HepG2 (cell line): Measurements from ENCODE around the gene CAPZA1. TPM values are rescaled to one million over a fixed set of nuclear protein-coding genes. Genes with fewer than 3 reads are reported as not detected.

ENCODE experiments used
- GZF1 ChIP-seq: sonication (generic); formaldehyde crosslinking; IDR thresholded peaks from 2 replicates; pipeline ENCODE4 v1.5.1; 2020; ENCODE audit warnings: mild to moderate bottlenecking, missing genetic modification reagents
- KLF13 ChIP-seq: sonication (generic); formaldehyde crosslinking; IDR thresholded peaks from 2 replicates; pipeline ENCODE4 v1.4.0; 2020; ENCODE audit warnings: mild to moderate bottlenecking, missing genetic modification reagents
- KLF6 ChIP-seq: IDR thresholded peaks from 2 replicates; pipeline ENCODE4 v1.8.0; 2016; ENCODE audit warnings: missing biosample characterization, missing genetic modification reagents
- NCOR1 ChIP-seq: fragments of 200-600 bp; sonication (generic); IDR thresholded peaks from 2 replicates; pipeline ENCODE4 v1.7.0; 2017; ENCODE audit warnings: antibody characterized with exemption, low read length, borderline replicate concordance
- SP1 ChIP-seq, 2 experiments: fragments of 450-650 bp in 1 of 2; sonication (generic) in 1 of 2; formaldehyde crosslinking in 1 of 2; IDR thresholded peaks; 2 replicates each; pipeline versions ENCODE4 v1.4.0 to v1.6.1; 2016 to 2020; ENCODE audit warnings: missing genetic modification reagents in 1 of 2
- SP5 ChIP-seq: IDR thresholded peaks from 2 replicates; pipeline ENCODE4 v1.6.1; 2016; ENCODE audit warnings: low read depth, borderline replicate concordance
- SYNCRIP ChIP-seq: fragments of 200-400 bp; formaldehyde crosslinking; IDR thresholded peaks from 2 replicates; pipeline ENCODE4 v1.6.1; 2018; ENCODE audit warnings: mild to moderate bottlenecking, low read depth, low read length; ENCODE audit not compliant: insufficient read depth
- TEF ChIP-seq: sonication (generic); formaldehyde crosslinking; IDR thresholded peaks from 2 replicates; pipeline ENCODE4 v1.5.0; 2020; ENCODE audit warnings: missing genetic modification reagents
- USF2 ChIP-seq, 2 experiments: sonication (generic) in 1 of 2; formaldehyde crosslinking in 1 of 2; IDR thresholded peaks; 2 replicates each; pipeline versions ENCODE4 v1.5.1 to v1.6.1; 2011 to 2020; ENCODE audit warnings: borderline replicate concordance in 1 of 2, low read depth in 1 of 2, low read length in 1 of 2, mild to moderate bottlenecking in 1 of 2, missing genetic modification reagents in 1 of 2, moderate library complexity in 1 of 2
- ZFP36L2 ChIP-seq: sonication (generic); formaldehyde crosslinking; IDR thresholded peaks from 2 replicates; pipeline ENCODE4 v1.4.0; 2020; ENCODE audit warnings: missing genetic modification reagents
- ZIK1 ChIP-seq: sonication (generic); formaldehyde crosslinking; IDR thresholded peaks from 2 replicates; pipeline ENCODE4 v1.5.0; 2020; ENCODE audit warnings: mild to moderate bottlenecking, low read depth, missing genetic modification reagents, borderline replicate concordance
- ZKSCAN1 ChIP-seq: fragments of 150-350 bp; IDR thresholded peaks from 2 replicates; pipeline ENCODE4 v1.6.1; 2014; ENCODE audit warnings: low read length
- ZNF124 ChIP-seq: sonication (generic); formaldehyde crosslinking; IDR thresholded peaks from 2 replicates; pipeline ENCODE4 v1.4.0; 2020; ENCODE audit warnings: missing genetic modification reagents
- ZNF557 ChIP-seq: sonication (generic); formaldehyde crosslinking; IDR thresholded peaks from 2 replicates; pipeline ENCODE4 v1.4.0; 2020; ENCODE audit warnings: missing genetic modification reagents
- ZNF703 ChIP-seq: sonication (generic); formaldehyde crosslinking; IDR thresholded peaks from 2 replicates; pipeline ENCODE4 v1.5.1; 2020; ENCODE audit warnings: missing genetic modification reagents, mild to moderate bottlenecking, moderate library complexity, borderline replicate concordance
- ZNF782 ChIP-seq: sonication (generic); formaldehyde crosslinking; IDR thresholded peaks from 2 replicates; pipeline ENCODE4 v1.4.0; 2020; ENCODE audit warnings: missing genetic modification reagents, mild to moderate bottlenecking, borderline replicate concordance
- ZNF792 ChIP-seq: IDR thresholded peaks from 2 replicates; pipeline ENCODE4 v1.6.1; 2016
- polyA plus RNA-seq, 8 experiments: library from polyadenylated mRNA; depleted of rRNA in 3 of 8; stranded (reverse) in 7 of 8; unstranded in 1 of 8; fragments of >200 nt; fragmentation: Illumina TruSeq in 4 of 8; extraction: Trizol in 4 of 8; gene quantifications; 2 replicates each; pipeline versions ENCODE4 v1.2.1 to v1.2.3, GENCODE V29; 2011 to 2016; ENCODE audit warnings: low read depth in 4 of 8, missing spikeins in 1 of 8, mixed read lengths in 1 of 8; ENCODE audit not compliant: insufficient read depth in 1 of 8
- total RNA-seq, 5 experiments: library from RNA; depleted of rRNA; stranded (reverse); fragments of >200 nt; fragmentation: Illumina TruSeq; extraction: Trizol; gene quantifications; 2 replicates each; pipeline ENCODE4 v1.2.3, GENCODE V29; 2016; ENCODE audit warnings: low read depth in 1 of 5
- TF ChIP-seq, protein P1 (sequence below): sonication (generic); formaldehyde crosslinking; IDR thresholded peaks from 2 replicates; pipeline ENCODE4 v1.5.0; 2020; ENCODE audit warnings: mild to moderate bottlenecking, missing genetic modification reagents
- TF ChIP-seq, protein P2 (sequence below): sonication (generic); formaldehyde crosslinking; IDR thresholded peaks from 2 replicates; pipeline ENCODE4 v1.5.1; 2020; ENCODE audit warnings: mild to moderate bottlenecking, missing genetic modification reagents, borderline replicate concordance
- TF ChIP-seq, protein P3 (sequence below): sonication (generic); formaldehyde crosslinking; conservative IDR thresholded peaks from 2 replicates; pipeline ENCODE4 v1.4.0; 2020; ENCODE audit warnings: missing genetic modification reagents

The CAPZA1 gene
- total and polyA plus RNA-seq, 2 of the 13 experiments (the other 11 are each of a cell fraction or from before 2014, with no cell fraction given), result 67.0 to 117 TPM

- TF ChIP-seq, protein P1, sequence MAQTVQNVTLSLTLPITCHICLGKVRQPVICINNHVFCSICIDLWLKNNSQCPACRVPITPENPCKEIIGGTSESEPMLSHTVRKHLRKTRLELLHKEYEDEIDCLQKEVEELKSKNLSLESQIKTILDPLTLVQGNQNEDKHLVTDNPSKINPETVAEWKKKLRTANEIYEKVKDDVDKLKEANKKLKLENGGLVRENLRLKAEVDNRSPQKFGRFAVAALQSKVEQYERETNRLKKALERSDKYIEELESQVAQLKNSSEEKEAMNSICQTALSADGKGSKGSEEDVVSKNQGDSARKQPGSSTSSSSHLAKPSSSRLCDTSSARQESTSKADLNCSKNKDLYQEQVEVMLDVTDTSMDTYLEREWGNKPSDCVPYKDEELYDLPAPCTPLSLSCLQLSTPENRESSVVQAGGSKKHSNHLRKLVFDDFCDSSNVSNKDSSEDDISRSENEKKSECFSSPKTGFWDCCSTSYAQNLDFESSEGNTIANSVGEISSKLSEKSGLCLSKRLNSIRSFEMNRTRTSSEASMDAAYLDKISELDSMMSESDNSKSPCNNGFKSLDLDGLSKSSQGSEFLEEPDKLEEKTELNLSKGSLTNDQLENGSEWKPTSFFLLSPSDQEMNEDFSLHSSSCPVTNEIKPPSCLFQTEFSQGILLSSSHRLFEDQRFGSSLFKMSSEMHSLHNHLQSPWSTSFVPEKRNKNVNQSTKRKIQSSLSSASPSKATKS (CRISPR knock-in tag), result no peak; the same call in 1 of the 2 replicates
- TF ChIP-seq KLF6 (CRISPR knock-in tag) (0 out of 2 replicates have a peak, but pooled peaks have one; percentile 14), ZNF124 (no peak), ZNF703 (CRISPR knock-in tag) (no peak), ZNF557 (no peak), NCOR1 (no peak), USF2 (IDR thresholded peaks at IDR 0.05; ENCODE audit: low read depth, low read length) (no peak), USF2 (CRISPR knock-in tag; IDR thresholded peaks at IDR 0.05; ENCODE audit: borderline replicate concordance) (no peak), SP5 (CRISPR knock-in tag) (no peak), ZIK1 (CRISPR knock-in tag) (no peak), ZFP36L2 (CRISPR knock-in tag) (0 out of 2 replicates have a peak, but pooled peaks have one; percentile 75), ZKSCAN1 (no peak), SP1 (IDR thresholded peaks at IDR 0.05) (no peak), SP1 (CRISPR knock-in tag; IDR thresholded peaks at IDR 0.05) (no peak), GZF1 (CRISPR knock-in tag) (no peak), TEF (CRISPR knock-in tag) (no peak), KLF13 (CRISPR knock-in tag) (no peak), ZNF792 (CRISPR knock-in tag) (no peak), ZNF782 (CRISPR knock-in tag) (0 out of 2 replicates have a peak, but pooled peaks have one; percentile 12), SYNCRIP (no peak)
- TF ChIP-seq, protein P2, sequence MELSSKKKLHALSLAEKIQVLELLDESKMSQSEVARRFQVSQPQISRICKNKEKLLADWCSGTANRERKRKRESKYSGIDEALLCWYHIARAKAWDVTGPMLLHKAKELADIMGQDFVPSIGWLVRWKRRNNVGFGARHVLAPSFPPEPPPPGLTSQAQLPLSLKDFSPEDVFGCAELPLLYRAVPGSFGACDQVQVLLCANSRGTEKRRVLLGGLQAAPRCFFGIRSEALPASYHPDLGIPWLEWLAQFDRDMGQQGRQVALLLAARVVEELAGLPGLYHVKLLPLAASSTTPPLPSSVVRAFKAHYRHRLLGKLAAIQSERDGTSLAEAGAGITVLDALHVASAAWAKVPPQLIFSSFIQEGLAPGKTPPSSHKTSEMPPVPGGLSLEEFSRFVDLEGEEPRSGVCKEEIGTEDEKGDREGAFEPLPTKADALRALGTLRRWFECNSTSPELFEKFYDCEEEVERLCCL (CRISPR knock-in tag), result no peak
- TF ChIP-seq, protein P3, sequence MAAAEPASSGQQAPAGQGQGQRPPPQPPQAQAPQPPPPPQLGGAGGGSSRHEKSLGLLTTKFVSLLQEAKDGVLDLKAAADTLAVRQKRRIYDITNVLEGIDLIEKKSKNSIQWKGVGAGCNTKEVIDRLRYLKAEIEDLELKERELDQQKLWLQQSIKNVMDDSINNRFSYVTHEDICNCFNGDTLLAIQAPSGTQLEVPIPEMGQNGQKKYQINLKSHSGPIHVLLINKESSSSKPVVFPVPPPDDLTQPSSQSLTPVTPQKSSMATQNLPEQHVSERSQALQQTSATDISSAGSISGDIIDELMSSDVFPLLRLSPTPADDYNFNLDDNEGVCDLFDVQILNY (CRISPR knock-in tag), result 0 out of 2 replicates have a peak, but pooled peaks have one; percentile 22
Measured at GRCh38 chr1:112674986-112675727, 55.5 kb downstream of the CAPZA1 start (continued).
